ENCODE measurements around the gene ARHGAP28.
"Not testable (repeated sequence)": the region's sequence is repeated elsewhere in the genome, so short reads cannot be mapped to it uniquely, and the experiment has no call there.

Gene ARHGAP28

GRCh38 chr18:6821356-6821755 lies 91.8 kb downstream of the ARHGAP28 start:
- no peak for DNase-seq

GRCh38 chr18:6827161-6827560 lies 97.6 kb downstream of the ARHGAP28 start:
- not testable (repeated sequence) for DNase-seq

- DNase-seq = not testable (repeated sequence)
Measured at GRCh38 chr18:6827566-6827965, 98.0 kb downstream of the ARHGAP28 start.

GRCh38 chr18:6830916-6831315 lies 101.4 kb downstream of the ARHGAP28 start:
- no peak for DNase-seq

GRCh38 chr18:6835345-6835744 lies 105.8 kb downstream of the ARHGAP28 start:
- DNase-seq = no peak

- DNase-seq = no peak
Measured at GRCh38 chr18:6836331-6836730, 106.8 kb downstream of the ARHGAP28 start.

GRCh38 chr18:6837904-6838303 lies 108.4 kb downstream of the ARHGAP28 start:
- no peak for DNase-seq

GRCh38 chr18:6842081-6842480 lies 112.6 kb downstream of the ARHGAP28 start:
- DNase-seq = no peak

- DNase-seq = no peak
Measured at GRCh38 chr18:6843308-6843707, 113.8 kb downstream of the ARHGAP28 start.

- DNase-seq = not testable (repeated sequence)
Measured at GRCh38 chr18:6845521-6845920, 116.0 kb downstream of the ARHGAP28 start.

- DNase-seq = no peak
Measured at GRCh38 chr18:6850396-6850795, 120.9 kb downstream of the ARHGAP28 start.

- DNase-seq = no peak
Measured at GRCh38 chr18:6851480-6851879, 122.0 kb downstream of the ARHGAP28 start.

- DNase-seq = no peak
Measured at GRCh38 chr18:6854811-6855210, 125.3 kb downstream of the ARHGAP28 start.

GRCh38 chr18:6855767-6856166 lies 126.3 kb downstream of the ARHGAP28 start:
- no peak for DNase-seq

GRCh38 chr18:6857300-6857699 lies 127.8 kb downstream of the ARHGAP28 start:
- DNase-seq = no peak

- no peak for DNase-seq
Measured at GRCh38 chr18:6859676-6860422, 130.3 kb downstream of the ARHGAP28 start.

- DNase-seq = no peak
Measured at GRCh38 chr18:6860804-6861448, 131.4 kb downstream of the ARHGAP28 start.

GRCh38 chr18:6865251-6865650 lies 135.7 kb downstream of the ARHGAP28 start:
- no peak for DNase-seq

GRCh38 chr18:6866552-6867085 lies 137.1 kb downstream of the ARHGAP28 start:
- DNase-seq = no peak

GRCh38 chr18:6868033-6868432 lies 138.5 kb downstream of the ARHGAP28 start:
- DNase-seq = no peak

GRCh38 chr18:6871566-6871965 lies 142.1 kb downstream of the ARHGAP28 start:
- DNase-seq = no peak

- DNase-seq = no peak
Measured at GRCh38 chr18:6873040-6873751, 143.7 kb downstream of the ARHGAP28 start.

- DNase-seq = no peak
Measured at GRCh38 chr18:6874315-6874714, 144.8 kb downstream of the ARHGAP28 start.

GRCh38 chr18:6875749-6876148 lies 146.2 kb downstream of the ARHGAP28 start:
- no peak for DNase-seq

Measured in activated T-cell treated with anti-CD3 and anti-CD28 coated beads, Interleukin-2, amount 50 U/mL, for 1 hour (primary cell).